AG09319 (cell line): ENCODE data around the gene GGTA1.
A peak's percentile ranks its signal among the peaks of the same experiment; 100 is the strongest.
"Not testable (repeated sequence)": the region's sequence is repeated elsewhere in the genome, so short reads cannot be mapped to it uniquely, and the experiment has no call there.

ENCODE experiments used
- DNase-seq: peaks from one replicate; pipeline ENCODE4 v3.0.0-alpha.2; 2010; ENCODE audit warnings: low read depth; ENCODE audit errors: extremely low read depth
- CTCF ChIP-seq: IDR thresholded peaks from 2 replicates; pipeline ENCODE4 v1.5.1; 2011; ENCODE audit warnings: low read depth, mild to moderate bottlenecking, inconsistent platforms, low read length, moderate library complexity

GGTA1 gene

GRCh38 chr9:121537283-121537682 is 37.6 kb upstream of the GGTA1 start:
- TF ChIP-seq CTCF = no peak
- DNase-seq = no peak

- no peak for TF ChIP-seq CTCF
- no peak for DNase-seq
These were observed 33.2 kb upstream of the GGTA1 start for GRCh38 chr9:121532881-121533280.

GRCh38 chr9:121529237-121529987 is 29.8 kb upstream of the GGTA1 start:
- DNase-seq = peak; percentile 85

GRCh38 chr9:121528642-121529041 is 29.0 kb upstream of the GGTA1 start:
- no peak for TF ChIP-seq CTCF
- no peak for DNase-seq

More at GRCh38 chr9:121529237-121529987, 29.8 kb upstream of the GGTA1 start:
- no peak for TF ChIP-seq CTCF

GRCh38 chr9:121527371-121527770 is 27.7 kb upstream of the GGTA1 start:
- no peak for TF ChIP-seq CTCF
- DNase-seq = no peak

GRCh38 chr9:121519688-121520087 is 20.0 kb upstream of the GGTA1 start:
- not testable (repeated sequence) for DNase-seq

GRCh38 chr9:121518634-121519033 is 19.0 kb upstream of the GGTA1 start:
- no peak for TF ChIP-seq CTCF

GRCh38 chr9:121513166-121513565 is 13.5 kb upstream of the GGTA1 start:
- not testable (repeated sequence) for DNase-seq

More at GRCh38 chr9:121518634-121519033, 19.0 kb upstream of the GGTA1 start:
- DNase-seq = no peak
